Inflammatory macrophage treated with lipopolysaccharide for 4 hours (primary cell): ENCODE measurements around the gene NFIB.
A peak's percentile ranks its signal among the peaks of the same experiment; 100 is the strongest.

ENCODE experiments used
- DNase-seq: peaks from one replicate; pipeline ENCODE4 v3.0.0-alpha.2; 2020

Gene NFIB

GRCh38 chr9:14344053-14344524 is 30.1 kb upstream of the NFIB start:
- no peak for DNase-seq

- no peak for DNase-seq
Measured at GRCh38 chr9:14343261-14344031, 29.5 kb upstream of the NFIB start.

- no peak for DNase-seq
Measured at GRCh38 chr9:14342736-14343135, 28.8 kb upstream of the NFIB start.

- no peak for DNase-seq
Measured at GRCh38 chr9:14341437-14342122, 27.6 kb upstream of the NFIB start.

- DNase-seq = no peak
Measured at GRCh38 chr9:14340994-14341393, 27.1 kb upstream of the NFIB start.

GRCh38 chr9:14340219-14340873 is 26.4 kb upstream of the NFIB start:
- no peak for DNase-seq

- DNase-seq = no peak
Measured at GRCh38 chr9:14339746-14340145, 25.8 kb upstream of the NFIB start.

GRCh38 chr9:14337615-14338014 is 23.7 kb upstream of the NFIB start:
- DNase-seq = no peak

GRCh38 chr9:14336244-14336643 is 22.3 kb upstream of the NFIB start:
- DNase-seq = no peak

GRCh38 chr9:14331120-14331519 is 17.2 kb upstream of the NFIB start:
- DNase-seq = no peak

- no peak for DNase-seq
Measured at GRCh38 chr9:14327036-14327435, 13.1 kb upstream of the NFIB start.

- DNase-seq = no peak
Measured at GRCh38 chr9:14326264-14326826, 12.4 kb upstream of the NFIB start.

- no peak for DNase-seq
Measured at GRCh38 chr9:14325147-14325546, 11.2 kb upstream of the NFIB start.

GRCh38 chr9:14323985-14324650 is 10.2 kb upstream of the NFIB start:
- DNase-seq = no peak

- no peak for DNase-seq
Measured at GRCh38 chr9:14323083-14323971, 9.4 kb upstream of the NFIB start.

- DNase-seq = peak; percentile 89
Measured at GRCh38 chr9:14322211-14323082, 8.5 kb upstream of the NFIB start.

- no peak for DNase-seq
Measured at GRCh38 chr9:14321517-14322130, 7.7 kb upstream of the NFIB start.

GRCh38 chr9:14320271-14321181 is 6.6 kb upstream of the NFIB start:
- DNase-seq = peak; percentile 51

GRCh38 chr9:14318934-14319580 is 5.1 kb upstream of the NFIB start:
- no peak for DNase-seq
